ENCODE data around the gene ITGB1. TPM values are rescaled to one million over a fixed set of nuclear protein-coding genes. Genes with fewer than 3 reads are reported as not detected.

The ITGB1 gene
- total RNA-seq, 1 experiment from 2014 or later = 282 TPM

GRCh38 chr10:32851301-32851700 is 106.7 kb downstream of the ITGB1 start:
- CTCF ChIA-PET = no interaction called here
- Histone ChIP-seq H3K4me1 (ENCODE audit: insufficient read depth, low read length, poor library complexity, severe bottlenecking) (no peaks in the 10 kb centered on the region), H3K27me3 (replicated peaks; ENCODE audit: insufficient read depth, low read depth, low read length, poor library complexity) (no peaks in the 10 kb centered on the region), H3K36me3 (ENCODE audit: insufficient read depth, low read length, poor library complexity, severe bottlenecking) (no peaks in the 10 kb centered on the region), H3K27ac (ENCODE audit: low read depth, low read length, poor library complexity, severe bottlenecking) (no peak overlapping the region), H3K4me3 (ENCODE audit: low read depth, low read length, poor library complexity, severe bottlenecking) (no peak overlapping the region), H3K9me3 (ENCODE audit: low read depth, low read length, poor library complexity, severe bottlenecking) (no peaks in the 10 kb centered on the region)
- intact Hi-C loops (cut with micrococcal nuclease; ENCODE audit: unreplicated experiment) = no loop called here
- POLR2A ChIA-PET (ENCODE audit: low non-redundant PET) = no interaction called here
- no peak for TF ChIP-seq EZH2 (IDR thresholded peaks at IDR 0.05; ENCODE audit: borderline replicate concordance, low read depth, low read length, poor library complexity, severe bottlenecking)
- no TSS peak for BruUV-seq (replicated peaks)
- DNase-seq (ENCODE audit: low spot score) = no peak

Measured in A673 (cell line).